HepG2 (cell line): ENCODE results near the gene SPRY1. TPM values are rescaled to one million over a fixed set of nuclear protein-coding genes. Genes with fewer than 3 reads are reported as not detected.
A peak's percentile ranks its signal among the peaks of the same experiment; 100 is the strongest.

ENCODE experiments used
- ARNTL ChIP-seq: sonication (generic); formaldehyde crosslinking; IDR thresholded peaks from 2 replicates; pipeline ENCODE4 v1.4.0; 2020; ENCODE audit warnings: mild to moderate bottlenecking, missing genetic modification reagents
- DBP ChIP-seq: sonication (generic); formaldehyde crosslinking; IDR thresholded peaks from 2 replicates; pipeline ENCODE4 v1.4.0; 2020; ENCODE audit warnings: missing genetic modification reagents; ENCODE audit errors: not compliant biosample characterization
- GABPA ChIP-seq, 2 experiments: IDR thresholded peaks; 2 replicates each; pipeline ENCODE4 v1.6.1; 2011 to 2016; ENCODE audit warnings: low read depth in 2 of 2, low read length in 1 of 2, missing biosample characterization in 1 of 2, missing genetic modification characterization in 1 of 2
- GFI1 ChIP-seq: sonication (generic); formaldehyde crosslinking; IDR thresholded peaks from 2 replicates; pipeline ENCODE4 v1.5.0; 2020; ENCODE audit warnings: missing genetic modification reagents, mild to moderate bottlenecking, borderline replicate concordance
- HDAC2 ChIP-seq: sonication (generic); formaldehyde crosslinking; IDR thresholded peaks from 2 replicates; pipeline ENCODE4 v1.4.0; 2020; ENCODE audit warnings: missing genetic modification reagents
- HNF1B ChIP-seq: sonication (generic); formaldehyde crosslinking; IDR thresholded peaks from 2 replicates; pipeline ENCODE4 v1.5.1; 2020; ENCODE audit warnings: mild to moderate bottlenecking, moderate library complexity, missing genetic modification reagents
- KDM1A ChIP-seq: IDR thresholded peaks from 2 replicates; pipeline ENCODE4 v1.6.1; 2016; ENCODE audit warnings: missing compliant biosample characterization
- KDM2A ChIP-seq: sonication (generic); formaldehyde crosslinking; IDR thresholded peaks from 2 replicates; pipeline ENCODE4 v1.4.0; 2020; ENCODE audit warnings: low read depth, missing genetic modification reagents, borderline replicate concordance
- MAFF ChIP-seq: IDR thresholded peaks from 2 replicates; pipeline ENCODE4 v1.6.1; 2011; ENCODE audit warnings: low read depth, low read length, improper control_type of control experiment
- MIER2 ChIP-seq: IDR thresholded peaks from 2 replicates; pipeline ENCODE4 v1.6.1; 2016; ENCODE audit warnings: missing biosample characterization, missing genetic modification reagents
- NFATC3 ChIP-seq: sonication (generic); formaldehyde crosslinking; IDR thresholded peaks from 2 replicates; pipeline ENCODE4 v1.5.1; 2020; ENCODE audit warnings: mild to moderate bottlenecking, missing genetic modification reagents
- PHF5A ChIP-seq: IDR thresholded peaks from one replicate; pipeline ENCODE4 v1.6.1; 2018; ENCODE audit warnings: low read depth, missing genetic modification reagents; ENCODE audit not compliant: unreplicated experiment
- SETDB1 ChIP-seq: sonication (generic); formaldehyde crosslinking; IDR thresholded peaks from 2 replicates; pipeline ENCODE4 v1.5.1; 2020; ENCODE audit warnings: missing genetic modification reagents, mild to moderate bottlenecking, borderline replicate concordance
- TFE3 ChIP-seq: IDR thresholded peaks from 2 replicates; pipeline ENCODE4 v1.6.1; 2016
- WIZ ChIP-seq: sonication (generic); formaldehyde crosslinking; IDR thresholded peaks from 2 replicates; pipeline ENCODE4 v1.5.1; 2020; ENCODE audit warnings: mild to moderate bottlenecking, missing genetic modification reagents
- ZFP62 ChIP-seq: sonication (generic); formaldehyde crosslinking; IDR thresholded peaks from 2 replicates; pipeline ENCODE4 v1.4.0; 2020; ENCODE audit warnings: missing genetic modification reagents
- ZMYM2 ChIP-seq: sonication (generic); formaldehyde crosslinking; IDR thresholded peaks from 2 replicates; pipeline ENCODE4 v1.8.0; 2022; ENCODE audit warnings: mild to moderate bottlenecking, missing genetic modification reagents
- ZNF367 ChIP-seq: sonication (generic); formaldehyde crosslinking; IDR thresholded peaks from 2 replicates; pipeline ENCODE4 v1.4.0; 2020; ENCODE audit warnings: missing genetic modification reagents, borderline replicate concordance
- ZNF414 ChIP-seq: sonication (generic); formaldehyde crosslinking; IDR thresholded peaks from 2 replicates; pipeline ENCODE4 v1.5.0; 2020; ENCODE audit warnings: missing genetic modification reagents
- ZNF570 ChIP-seq: sonication (generic); formaldehyde crosslinking; IDR thresholded peaks from 2 replicates; pipeline ENCODE4 v1.4.0; 2020; ENCODE audit warnings: mild to moderate bottlenecking, missing genetic modification reagents, borderline replicate concordance
- polyA plus RNA-seq, 8 experiments: library from polyadenylated mRNA; depleted of rRNA in 3 of 8; stranded (reverse) in 7 of 8; unstranded in 1 of 8; fragments of >200 nt; fragmentation: Illumina TruSeq in 4 of 8; extraction: Trizol in 4 of 8; gene quantifications; 2 replicates each; pipeline versions ENCODE4 v1.2.1 to v1.2.3, GENCODE V29; 2011 to 2016; ENCODE audit warnings: low read depth in 4 of 8, missing spikeins in 1 of 8, mixed read lengths in 1 of 8; ENCODE audit not compliant: insufficient read depth in 1 of 8
- total RNA-seq, 5 experiments: library from RNA; depleted of rRNA; stranded (reverse); fragments of >200 nt; fragmentation: Illumina TruSeq; extraction: Trizol; gene quantifications; 2 replicates each; pipeline ENCODE4 v1.2.3, GENCODE V29; 2016; ENCODE audit warnings: low read depth in 1 of 5
- TF ChIP-seq, protein P1 (sequence below): sonication (generic); formaldehyde crosslinking; IDR thresholded peaks from 2 replicates; pipeline ENCODE4 v1.8.1; 2022; ENCODE audit warnings: mild to moderate bottlenecking, missing genetic modification reagents
- TF ChIP-seq, protein P2 (sequence below): sonication (generic); formaldehyde crosslinking; IDR thresholded peaks from 2 replicates; pipeline ENCODE4 v1.5.0; 2020; ENCODE audit warnings: mild to moderate bottlenecking, missing genetic modification reagents

Gene SPRY1
- total and polyA plus RNA-seq, 2 of the 13 experiments (the other 11 are each of a cell fraction or from before 2014, with no cell fraction given) = 24.7 to 33.4 TPM

GRCh38 chr4:123415977-123416376 is 19.4 kb downstream of the SPRY1 start (continued):
- TF ChIP-seq, protein P1, sequence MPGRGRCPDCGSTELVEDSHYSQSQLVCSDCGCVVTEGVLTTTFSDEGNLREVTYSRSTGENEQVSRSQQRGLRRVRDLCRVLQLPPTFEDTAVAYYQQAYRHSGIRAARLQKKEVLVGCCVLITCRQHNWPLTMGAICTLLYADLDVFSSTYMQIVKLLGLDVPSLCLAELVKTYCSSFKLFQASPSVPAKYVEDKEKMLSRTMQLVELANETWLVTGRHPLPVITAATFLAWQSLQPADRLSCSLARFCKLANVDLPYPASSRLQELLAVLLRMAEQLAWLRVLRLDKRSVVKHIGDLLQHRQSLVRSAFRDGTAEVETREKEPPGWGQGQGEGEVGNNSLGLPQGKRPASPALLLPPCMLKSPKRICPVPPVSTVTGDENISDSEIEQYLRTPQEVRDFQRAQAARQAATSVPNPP (CRISPR knock-in tag) = no peak
- TF ChIP-seq ZNF570 (no peak), SETDB1 (CRISPR knock-in tag) (no peak), PHF5A (CRISPR knock-in tag) (no peak), ZFP62 (CRISPR knock-in tag) (no peak), HDAC2 (CRISPR knock-in tag) (peak; percentile 45; the same call in 1 of the 2 replicates), HNF1B (CRISPR knock-in tag) (no peak), NFATC3 (CRISPR knock-in tag) (no peak), ZMYM2 (CRISPR knock-in tag) (no peak), MAFF (no peak), TFE3 (CRISPR knock-in tag) (0 out of 2 replicates have a peak, but pooled peaks have one; percentile 23), ZNF414 (CRISPR knock-in tag) (no peak), KDM2A (CRISPR knock-in tag) (0 out of 2 replicates have a peak, but pooled peaks have one; percentile 40), ZNF367 (no peak), GFI1 (CRISPR knock-in tag) (no peak; the same call in 1 of the 2 replicates), DBP (no peak), ARNTL (no peak), MIER2 (CRISPR knock-in tag) (no peak), WIZ (CRISPR knock-in tag) (no peak), KDM1A (CRISPR knock-in tag) (no peak), GABPA (IDR thresholded peaks at IDR 0.05; ENCODE audit: low read depth, low read length) (no peak), GABPA (CRISPR knock-in tag; IDR thresholded peaks at IDR 0.05; ENCODE audit: low read depth) (0 out of 2 replicates have a peak, but pooled peaks have one; percentile 20)
- TF ChIP-seq, protein P2, sequence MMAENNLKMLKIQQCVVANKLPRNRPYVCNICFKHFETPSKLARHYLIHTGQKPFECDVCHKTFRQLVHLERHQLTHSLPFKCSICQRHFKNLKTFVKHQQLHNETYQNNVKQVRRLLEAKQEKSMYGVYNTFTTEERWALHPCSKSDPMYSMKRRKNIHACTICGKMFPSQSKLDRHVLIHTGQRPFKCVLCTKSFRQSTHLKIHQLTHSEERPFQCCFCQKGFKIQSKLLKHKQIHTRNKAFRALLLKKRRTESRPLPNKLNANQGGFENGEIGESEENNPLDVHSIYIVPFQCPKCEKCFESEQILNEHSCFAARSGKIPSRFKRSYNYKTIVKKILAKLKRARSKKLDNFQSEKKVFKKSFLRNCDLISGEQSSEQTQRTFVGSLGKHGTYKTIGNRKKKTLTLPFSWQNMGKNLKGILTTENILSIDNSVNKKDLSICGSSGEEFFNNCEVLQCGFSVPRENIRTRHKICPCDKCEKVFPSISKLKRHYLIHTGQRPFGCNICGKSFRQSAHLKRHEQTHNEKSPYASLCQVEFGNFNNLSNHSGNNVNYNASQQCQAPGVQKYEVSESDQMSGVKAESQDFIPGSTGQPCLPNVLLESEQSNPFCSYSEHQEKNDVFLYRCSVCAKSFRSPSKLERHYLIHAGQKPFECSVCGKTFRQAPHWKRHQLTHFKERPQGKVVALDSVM (CRISPR knock-in tag) = no peak
